ENCODE data around the gene AKT1. TPM values are rescaled to one million over a fixed set of nuclear protein-coding genes. Genes with fewer than 3 reads are reported as not detected.

The AKT1 gene
- total RNA-seq, 2 experiments from 2014 or later = 110 to 126 TPM

DNA sequence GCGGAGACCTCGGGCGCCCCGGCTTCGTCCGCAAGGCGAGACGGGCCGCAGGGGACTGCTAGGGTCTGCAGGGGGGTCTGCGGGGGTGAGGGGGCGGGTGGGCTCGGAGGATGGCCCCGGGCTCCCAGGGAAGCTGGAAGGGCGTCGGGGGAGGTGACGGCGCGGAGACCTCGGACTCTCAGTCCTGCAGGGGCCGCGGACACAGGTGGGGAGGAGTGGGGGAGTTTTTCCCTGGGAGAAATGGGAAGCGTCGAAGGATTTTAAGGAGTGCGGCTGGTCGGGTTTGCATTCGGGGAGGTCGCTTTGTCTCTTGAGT is 31.3 kb upstream of the AKT1 start:
- peaks cover 13% of the 10 kb centered on the region for H3K27me3 Mint-ChIP-seq
- ChIA-PET CTCF (interaction anchor here (0.9 to 2.4 kb wide), 9 partner anchors 8 to 355 kb away, joined by 3 to 26 read pairs (median 5); no protein-coding TSS in a partner anchor), POLR2A (interaction anchor here (1.2 kb wide), 1 partner anchor 56 kb away, joined by 4 read pairs; no protein-coding TSS in a partner anchor)
- no peaks in the 10 kb centered on the region for H3K36me3 Mint-ChIP-seq (ENCODE audit: low read depth)
- intact Hi-C loops (cut with DNase I, micrococcal nuclease) = loop anchor here (1.0 to 2.0 kb wide), 13 partner anchors 27 to 664 kb away; partner anchors contain the start of genes ADSS1 (in 1 of the 2), AKT1 (in 1 of the 2), BRF1 (in 1 of the 2) and CDCA4 (in 1 of the 2)
- H3K9me3 Mint-ChIP-seq (ENCODE audit: low read depth) = peaks cover 6% of the 10 kb centered on the region
- peaks cover 13% of the 10 kb centered on the region for H3K4me1 Mint-ChIP-seq
- no peak for ATAC-seq
- peak overlapping the region; percentile 52 for H3K4me3 Mint-ChIP-seq
- no peak overlapping the region for H3K27ac Mint-ChIP-seq
- no peak for DNase-seq

DNA sequence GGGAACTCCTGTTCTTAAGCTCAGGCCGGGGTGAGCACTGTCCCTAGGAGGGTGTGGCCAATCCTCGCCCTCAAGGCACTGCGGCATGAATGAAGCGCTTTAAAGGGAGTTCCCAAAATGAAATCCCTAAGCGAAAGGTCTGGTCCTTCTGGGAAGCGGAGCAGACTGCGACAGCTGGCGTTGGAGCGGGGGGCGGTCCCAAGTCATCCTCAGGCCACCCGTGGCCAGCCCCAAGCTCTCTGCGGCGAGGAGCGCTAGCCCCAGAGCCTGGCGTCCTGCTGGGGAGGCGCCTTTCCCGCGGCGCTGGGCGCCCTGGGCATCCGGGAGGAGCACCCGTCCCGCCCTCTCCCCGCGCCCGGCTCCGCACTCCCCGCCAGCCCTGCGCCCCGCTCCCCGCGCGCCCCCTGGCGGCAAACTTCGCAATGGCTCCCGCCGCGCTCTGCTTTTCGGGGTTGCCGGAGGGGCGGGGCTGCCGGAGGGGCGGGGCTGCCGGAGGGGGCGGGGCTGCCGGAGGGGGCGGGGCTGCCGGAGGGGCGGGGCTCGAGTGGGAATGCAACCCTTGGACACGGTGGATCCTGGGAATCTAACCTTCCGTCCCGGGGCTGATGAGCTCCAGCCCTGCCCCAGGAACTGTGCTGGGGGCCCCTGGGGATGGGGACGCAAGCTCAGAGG is 30.8 kb upstream of the AKT1 start:
- Mint-ChIP-seq H3K4me3 (peak overlapping the region; percentile 73), H3K27ac (no peak overlapping the region), H3K9me3 (ENCODE audit: low read depth) (peaks cover 6% of the 10 kb centered on the region), H3K36me3 (ENCODE audit: low read depth) (no peaks in the 10 kb centered on the region), H3K4me1 (peaks cover 13% of the 10 kb centered on the region), H3K27me3 (peaks cover 13% of the 10 kb centered on the region)
- DNase-seq = peak; percentile 97
- CTCF ChIA-PET = interaction anchor here (0.8 to 2.4 kb wide), 13 partner anchors 8 to 356 kb away, joined by 3 to 26 read pairs (median 5); partner anchors contain the start of genes SIVA1 and ZBTB42
- POLR2A ChIA-PET = interaction anchor here (0.5 to 1.2 kb wide), 3 partner anchors 56 to 193 kb away, joined by 3 to 4 read pairs (median 4); partner anchors contain the start of gene SIVA1
- intact Hi-C loops (cut with DNase I, micrococcal nuclease) = loop anchor here (1.0 to 2.0 kb wide), 13 partner anchors 26 to 665 kb away; partner anchors contain the start of genes ADSS1 (in 1 of the 2), AKT1 (in 1 of the 2), BRF1 (in 1 of the 2) and CDCA4 (in 1 of the 2)
- ATAC-seq = peak; percentile 93

DNA sequence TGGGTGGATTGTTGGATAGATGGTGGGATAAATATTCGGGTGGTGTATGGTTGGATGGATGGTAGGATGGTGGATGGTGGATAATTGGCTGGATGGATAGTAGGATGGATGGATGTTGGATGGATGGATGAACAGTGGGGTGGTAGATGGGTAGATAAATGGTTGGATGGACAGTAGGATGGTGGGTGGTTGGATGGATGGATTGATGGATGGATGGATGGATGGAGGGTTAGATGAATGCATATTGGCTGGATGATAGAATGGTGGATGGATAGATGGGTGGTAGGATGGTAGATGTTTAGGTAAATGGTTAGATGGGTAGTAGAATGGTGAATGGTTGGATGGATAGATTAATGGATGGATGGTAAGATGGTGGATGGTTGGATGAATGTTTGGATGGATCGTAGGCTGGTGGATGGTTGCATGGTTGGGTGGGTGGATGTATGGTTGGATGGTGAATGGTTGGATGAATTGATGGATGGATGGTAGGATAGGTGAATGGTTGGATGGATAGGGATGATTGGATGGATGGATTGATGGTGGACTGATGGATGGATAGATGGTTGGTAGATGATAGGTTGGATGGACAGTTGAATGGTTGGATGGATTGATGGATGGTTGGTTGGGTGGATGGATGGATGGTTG is 28.9 kb upstream of the AKT1 start:
- POLR2A ChIA-PET = no interaction called here
- Mint-ChIP-seq H3K4me3 (no peak overlapping the region), H3K27ac (no peak overlapping the region), H3K4me1 (peaks cover 13% of the 10 kb centered on the region), H3K9me3 (ENCODE audit: low read depth) (peaks cover 6% of the 10 kb centered on the region), H3K27me3 (peaks cover 13% of the 10 kb centered on the region), H3K36me3 (ENCODE audit: low read depth) (no peaks in the 10 kb centered on the region)
- CTCF ChIA-PET = interaction anchor here (2.4 kb wide), 1 partner anchor 56 kb away, joined by 26 read pairs; no protein-coding TSS in a partner anchor
- ATAC-seq = no peak
- DNase-seq = no peak
- intact Hi-C loops (cut with DNase I, micrococcal nuclease) = no loop called here

DNA sequence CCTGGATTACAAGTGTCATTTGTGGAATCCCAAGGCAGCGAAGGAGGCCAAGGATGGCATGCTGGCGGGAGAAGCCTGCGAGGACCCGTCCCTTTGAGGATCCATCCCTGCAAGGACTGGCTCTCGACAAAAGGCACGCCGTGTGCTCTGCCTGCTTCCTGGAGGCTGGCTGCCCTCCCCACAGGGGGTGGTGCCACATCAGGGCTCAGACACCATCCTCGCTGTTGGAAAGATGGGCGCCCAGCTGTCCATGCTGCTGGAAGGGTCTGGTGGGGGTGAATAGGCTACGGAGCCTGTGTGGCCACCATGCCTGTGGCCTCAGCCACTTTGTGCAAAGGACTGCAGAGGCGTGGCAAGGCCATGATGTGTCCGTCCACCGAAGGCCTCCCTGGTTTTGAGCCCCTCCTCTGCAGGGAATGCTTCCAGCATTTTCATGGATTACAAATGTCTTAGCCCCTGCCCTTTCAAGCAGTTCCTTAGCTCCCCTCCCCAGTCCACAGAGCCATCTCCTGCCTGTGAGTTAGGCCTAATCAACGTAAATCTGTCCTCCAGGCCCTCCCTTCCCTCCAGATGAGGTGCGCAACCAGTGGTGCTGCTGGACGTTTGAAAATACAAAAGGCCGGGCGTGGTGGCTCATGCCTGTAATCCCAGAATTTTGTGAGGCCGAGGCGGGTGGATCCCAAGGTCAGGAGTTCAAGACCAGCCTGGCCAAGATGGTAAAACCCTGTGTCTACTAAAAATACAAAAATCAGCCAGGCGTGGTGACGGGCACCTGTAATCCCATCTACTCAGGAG is 27.5 kb upstream of the AKT1 start:
- DNase-seq = no peak
- POLR2A ChIA-PET = no interaction called here
- CTCF ChIA-PET = no interaction called here

DNA sequence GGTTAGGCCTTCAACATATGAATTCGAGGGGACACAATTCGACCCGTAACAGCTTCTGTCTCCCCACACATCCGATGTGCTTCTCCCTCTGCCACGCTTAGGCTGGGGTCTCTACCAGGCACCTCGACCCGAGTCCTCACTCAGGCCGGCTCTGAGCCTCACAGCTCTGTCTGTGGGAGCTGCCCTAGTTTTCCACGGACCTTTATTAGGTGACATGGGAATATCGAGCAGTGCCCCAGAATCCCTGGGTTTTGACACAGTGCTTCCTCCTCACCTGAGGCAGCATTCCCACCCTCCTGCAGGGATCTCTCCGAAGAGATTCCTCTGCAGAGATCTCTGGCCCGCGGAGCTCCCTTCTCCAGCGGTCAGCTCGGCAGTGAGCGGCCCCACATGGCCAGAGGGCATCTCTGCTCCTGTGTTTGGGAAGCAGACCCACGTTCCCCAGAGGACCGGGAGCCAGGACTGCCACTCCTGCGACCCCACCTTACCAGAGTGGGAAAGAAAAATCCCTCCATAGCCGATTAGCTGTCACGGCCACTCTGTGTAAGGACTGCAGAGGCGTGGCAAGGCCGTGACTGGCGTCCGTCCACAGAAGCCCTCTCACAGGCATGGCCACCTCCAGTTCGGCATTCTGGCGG is 26.5 kb upstream of the AKT1 start:
- Mint-ChIP-seq H3K27ac (no peak overlapping the region), H3K27me3 (peaks cover 11% of the 10 kb centered on the region), H3K9me3 (ENCODE audit: low read depth) (peaks cover 6% of the 10 kb centered on the region), H3K4me1 (peaks cover 9% of the 10 kb centered on the region), H3K36me3 (ENCODE audit: low read depth) (peaks cover 10% of the 10 kb centered on the region), H3K4me3 (no peak overlapping the region)
- intact Hi-C loops (cut with DNase I, micrococcal nuclease) = no loop called here
- no peak for DNase-seq
- ATAC-seq = no peak
- CTCF ChIA-PET = interaction anchor here (0.5 kb wide), 1 partner anchor 51 kb away, joined by 3 read pairs; no protein-coding TSS in a partner anchor
- POLR2A ChIA-PET = no interaction called here

More for the DNA sequence above, 27.5 kb upstream of the AKT1 start:
- no peak overlapping the region for H3K4me3 Mint-ChIP-seq
- peaks cover 13% of the 10 kb centered on the region for H3K27me3 Mint-ChIP-seq
- peaks cover 6% of the 10 kb centered on the region for H3K9me3 Mint-ChIP-seq (ENCODE audit: low read depth)
- peaks cover 5% of the 10 kb centered on the region for H3K36me3 Mint-ChIP-seq (ENCODE audit: low read depth)
- no peak overlapping the region for H3K27ac Mint-ChIP-seq
- intact Hi-C loops (cut with DNase I, micrococcal nuclease) = no loop called here
- peaks cover 13% of the 10 kb centered on the region for H3K4me1 Mint-ChIP-seq
- no peak for ATAC-seq

DNA sequence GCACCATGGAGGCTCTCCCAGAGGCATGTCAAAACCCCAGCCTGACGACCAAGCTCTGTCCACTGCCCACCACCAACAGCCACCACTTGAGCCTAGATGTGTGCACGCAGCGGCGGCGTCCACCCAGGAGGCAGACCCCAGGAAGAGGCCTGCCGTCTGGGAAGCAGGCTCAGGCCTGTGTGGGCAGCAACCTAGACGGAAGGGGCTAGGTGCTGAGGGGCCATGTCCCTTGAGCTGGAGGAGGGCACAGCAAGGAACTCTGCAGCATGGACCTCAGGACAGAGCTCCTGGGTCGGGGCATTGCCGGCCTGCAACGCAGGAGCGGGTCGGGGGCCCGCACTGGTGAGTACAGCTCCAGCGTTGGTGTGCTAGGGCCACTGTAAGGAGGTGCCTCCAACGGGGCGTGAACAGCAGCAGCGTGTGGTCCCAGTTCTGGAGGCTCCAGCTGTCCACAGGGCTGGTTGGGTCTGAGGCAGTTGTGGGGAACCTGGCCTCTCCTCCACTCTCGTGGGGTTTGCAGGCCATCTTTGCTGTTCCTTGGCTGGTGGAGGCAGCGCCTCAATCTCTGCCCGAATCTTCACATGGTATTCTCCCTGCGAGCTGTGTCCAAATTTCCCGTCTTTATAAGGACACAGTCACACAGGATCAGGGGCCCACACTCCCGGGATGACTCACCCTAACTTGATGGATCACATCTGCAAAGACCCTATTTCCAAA is 25.8 kb upstream of the AKT1 start:
- Mint-ChIP-seq H3K4me1 (peaks cover 6% of the 10 kb centered on the region), H3K27ac (no peak overlapping the region), H3K9me3 (ENCODE audit: low read depth) (peaks cover 6% of the 10 kb centered on the region), H3K27me3 (peaks cover 11% of the 10 kb centered on the region), H3K4me3 (no peak overlapping the region), H3K36me3 (ENCODE audit: low read depth) (peaks cover 10% of the 10 kb centered on the region)
- ATAC-seq = no peak
- POLR2A ChIA-PET = no interaction called here
- intact Hi-C loops (cut with DNase I, micrococcal nuclease) = no loop called here
- CTCF ChIA-PET = interaction anchor here (0.5 to 0.7 kb wide), 2 partner anchors 24 to 50 kb away, joined by 3 read pairs; no protein-coding TSS in a partner anchor
- no peak for DNase-seq

DNA sequence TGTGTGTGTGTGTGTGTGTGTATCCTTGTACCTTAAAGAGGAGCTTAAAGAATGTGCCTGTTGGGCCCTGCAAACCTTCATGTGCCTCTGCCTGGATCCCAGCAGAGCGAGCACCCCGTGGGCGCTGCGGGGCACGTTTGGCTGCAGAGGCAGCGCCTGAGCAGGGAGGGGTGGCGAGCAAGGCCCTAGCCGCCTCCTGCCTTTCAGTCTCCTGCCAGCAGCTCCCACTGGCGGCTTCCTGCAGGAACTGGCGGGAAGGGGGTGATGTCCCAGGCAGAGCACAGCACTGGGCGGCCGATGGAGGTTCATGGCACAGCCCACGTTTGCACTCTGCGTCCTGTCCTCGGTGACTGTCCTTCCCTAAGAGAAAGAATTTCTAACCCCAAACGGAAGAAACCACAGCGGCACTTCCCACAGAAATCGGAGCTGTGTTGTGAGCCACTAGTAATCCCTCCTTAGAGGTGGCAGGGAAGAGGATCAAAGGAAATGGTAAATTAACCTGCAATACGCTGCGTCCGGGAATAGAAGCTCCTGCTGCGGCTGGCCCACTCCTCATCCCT is 25.2 kb upstream of the AKT1 start:
- POLR2A ChIA-PET = no interaction called here
- Mint-ChIP-seq H3K9me3 (ENCODE audit: low read depth) (peaks cover 6% of the 10 kb centered on the region), H3K27me3 (peaks cover 11% of the 10 kb centered on the region), H3K27ac (no peak overlapping the region), H3K36me3 (ENCODE audit: low read depth) (peaks cover 10% of the 10 kb centered on the region), H3K4me3 (no peak overlapping the region), H3K4me1 (peaks cover 3% of the 10 kb centered on the region)
- CTCF ChIA-PET = interaction anchor here (0.7 kb wide), 1 partner anchor 24 kb away, joined by 3 read pairs; no protein-coding TSS in a partner anchor
- DNase-seq (no peak), ATAC-seq (no peak)
- intact Hi-C loops (cut with DNase I, micrococcal nuclease) = no loop called here

DNA sequence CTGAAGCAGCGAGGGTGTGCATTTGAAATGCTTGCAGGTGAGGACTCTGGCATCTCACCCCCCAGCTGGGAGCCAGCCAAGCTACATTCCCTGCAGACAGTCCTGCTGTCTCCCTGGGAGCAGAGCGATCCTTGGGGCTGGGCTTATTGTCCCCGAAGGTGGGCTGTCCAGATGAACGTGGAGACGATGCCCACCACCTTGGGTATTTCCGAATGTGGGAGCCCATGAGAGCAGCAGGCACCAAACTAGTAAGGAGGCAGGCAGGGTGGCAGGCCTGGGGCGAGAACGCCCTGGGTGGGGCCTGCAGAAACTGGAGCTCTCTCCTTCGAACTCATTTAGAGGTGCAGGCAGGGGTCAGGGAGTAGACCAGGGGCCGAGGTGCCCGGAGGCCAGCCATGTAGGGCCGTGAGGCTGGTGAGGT is 23.8 kb upstream of the AKT1 start:
- peaks cover 4% of the 10 kb centered on the region for H3K4me1 Mint-ChIP-seq
- ChIA-PET POLR2A (no interaction called here), CTCF (interaction anchor here (0.6 to 1.7 kb wide), 3 partner anchors 51 to 86 kb away, joined by 3 to 5 read pairs (median 4); no protein-coding TSS in a partner anchor)
- ATAC-seq (no peak), DNase-seq (no peak)
- peaks cover under 1% of the 10 kb centered on the region for H3K9me3 Mint-ChIP-seq (ENCODE audit: low read depth)
- H3K36me3 Mint-ChIP-seq (ENCODE audit: low read depth) = peaks cover 10% of the 10 kb centered on the region
- no peak overlapping the region for H3K27ac Mint-ChIP-seq
- H3K4me3 Mint-ChIP-seq = no peak overlapping the region
- peaks cover under 1% of the 10 kb centered on the region for H3K27me3 Mint-ChIP-seq
- intact Hi-C loops (cut with DNase I, micrococcal nuclease) = no loop called here

DNA sequence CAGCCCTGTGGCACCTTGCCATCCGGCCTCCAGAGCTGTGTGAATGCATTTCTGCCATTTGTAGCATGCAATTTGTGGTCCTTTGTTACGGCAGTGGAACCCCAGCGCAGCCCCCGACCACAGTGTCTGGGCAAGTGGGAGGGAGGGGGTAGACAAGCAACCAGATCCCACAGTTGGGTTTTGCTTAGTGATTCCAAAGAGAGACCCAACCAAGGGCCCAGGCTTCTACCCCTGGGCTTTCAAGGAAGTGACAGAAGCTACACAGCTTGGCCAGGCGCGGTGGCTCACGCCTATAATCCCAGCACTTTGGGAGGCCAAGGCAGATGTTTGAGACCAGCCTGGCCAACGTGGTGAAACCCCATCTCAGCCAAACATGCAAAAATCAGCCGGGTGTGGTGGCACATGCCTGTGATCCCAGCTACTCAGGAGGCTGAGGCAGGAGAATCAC is 23.2 kb upstream of the AKT1 start:
- no peak for ATAC-seq
- intact Hi-C loops (cut with DNase I, micrococcal nuclease) = no loop called here
- CTCF ChIA-PET = interaction anchor here (0.9 to 1.7 kb wide), 4 partner anchors 8 to 66 kb away, joined by 3 to 5 read pairs (median 4); no protein-coding TSS in a partner anchor

More for the DNA sequence above, 23.2 kb upstream of the AKT1 start:
- Mint-ChIP-seq H3K27me3 (no peaks in the 10 kb centered on the region), H3K4me3 (no peak overlapping the region), H3K36me3 (ENCODE audit: low read depth) (peaks cover 10% of the 10 kb centered on the region), H3K9me3 (ENCODE audit: low read depth) (no peaks in the 10 kb centered on the region), H3K4me1 (peaks cover 8% of the 10 kb centered on the region), H3K27ac (no peak overlapping the region)
- POLR2A ChIA-PET = no interaction called here
- no peak for DNase-seq

Data from activated CD4-positive, alpha-beta T cell treated with anti-CD3 and anti-CD28 coated beads for 36 hours (primary cell).